NT2/D1 (cell line): ENCODE results near the gene DOCK1.

Experiments used
- YY1 ChIP-seq: IDR thresholded peaks from 2 replicates; pipeline ENCODE4 v1.6.1; 2011; ENCODE audit not compliant: insufficient read length, insufficient read depth
- ZNF274 ChIP-seq: IDR thresholded peaks from 2 replicates; pipeline ENCODE4 v1.6.1; 2011; ENCODE audit warnings: mild to moderate bottlenecking, low read depth, low read length

DNA sequence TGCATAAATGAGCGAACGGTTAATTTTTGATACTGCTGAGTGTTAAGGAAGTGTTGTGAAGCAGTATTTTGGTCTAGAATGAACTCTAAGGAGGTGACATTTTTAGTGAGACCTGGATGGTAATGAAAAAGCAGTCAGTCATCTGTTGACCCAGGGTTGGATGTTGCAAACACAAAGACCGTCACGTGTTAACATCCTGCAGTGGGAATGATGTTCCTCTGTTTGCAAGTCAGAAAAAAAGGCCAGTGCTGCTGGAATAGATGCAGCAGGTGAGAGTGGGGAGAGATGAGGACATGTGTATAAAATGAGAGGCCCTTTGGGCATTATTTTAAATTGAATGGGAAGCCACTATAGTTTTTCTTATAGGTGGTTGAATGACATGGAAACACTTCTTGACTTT is 251.9 kb downstream of the DOCK1 start:
- TF ChIP-seq ZNF274 (no peak), YY1 (no peak)
